ENCODE data around the gene HNF1A. TPM values are rescaled to one million over a fixed set of nuclear protein-coding genes. Genes with fewer than 3 reads are reported as not detected.

HNF1A gene
- total and polyA plus RNA-seq, 8 donors, result 0.89 to 14.5 (median 6.0) TPM

DNA sequence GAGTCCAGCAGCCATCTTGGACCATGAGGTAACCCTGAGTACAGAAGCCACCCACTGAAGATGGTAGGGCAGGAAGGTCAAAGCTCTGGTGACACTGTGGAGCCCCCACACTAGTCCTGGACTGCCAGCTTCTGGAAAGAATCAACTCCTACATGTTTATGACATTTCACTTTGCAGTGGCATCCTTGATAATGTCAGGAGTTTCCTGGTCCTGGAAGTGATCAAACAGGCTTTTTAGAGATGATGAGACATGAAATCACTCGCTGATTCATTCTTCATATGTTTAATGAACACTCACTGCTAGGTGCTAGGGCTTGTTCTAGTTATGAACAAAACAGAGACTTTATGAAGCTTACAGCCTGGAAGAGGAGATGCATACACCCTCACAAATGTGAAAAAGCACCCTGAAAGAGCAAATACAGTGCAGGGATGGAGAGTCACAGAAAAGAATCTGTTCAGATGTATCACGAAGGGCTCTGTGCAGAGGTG, 15.8 kb upstream of the HNF1A start:
- peaks cover 0 to 6% (median 0%) of the 10 kb centered on the region in 4 donors for H3K4me1 ChIP-seq
- no peak for DNase-seq
- WGBS, 5 donors, result 48 to 75% (median 59%) methylated on average over 2 of the region's 2 CpGs

DNA sequence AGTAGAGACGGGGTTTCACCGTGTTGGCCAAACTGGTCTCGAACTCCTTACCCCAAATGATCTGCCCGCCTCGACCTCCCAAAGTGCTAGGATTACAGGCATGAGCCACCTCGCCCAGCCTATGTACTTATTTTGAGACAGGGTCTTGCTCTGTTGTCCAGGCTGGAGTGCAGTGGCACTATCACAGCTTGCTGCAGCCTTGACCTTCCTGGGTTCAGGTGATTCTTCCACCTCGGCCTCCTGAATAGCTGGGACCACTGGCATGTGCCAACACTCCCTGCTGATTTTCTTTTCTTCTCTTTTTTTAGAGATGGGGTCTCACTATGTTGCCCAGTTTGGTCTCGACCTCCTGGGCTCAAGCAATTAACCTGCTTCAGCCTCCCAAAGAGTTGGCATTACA, 14.0 kb upstream of the HNF1A start:
- Histone ChIP-seq H3K9me3 (no peaks in the 10 kb centered on the region), H3K4me3 (no peak overlapping the region), H3K4me1 (peaks cover 0 to 5% (median 0%) of the 10 kb centered on the region in 4 donors), H3K27ac (no peak overlapping the region), H3K36me3 (peaks cover 6 to 19% (median 13%) of the 10 kb centered on the region in 4 donors), H3K27me3 (no peaks in the 10 kb centered on the region)
- no peak for DNase-seq
- TF ChIP-seq POLR2AphosphoS5 (IDR thresholded peaks at IDR 0.05), result no peak
- no peak for TF ChIP-seq EP300 (IDR thresholded peaks at IDR 0.05)
- TF ChIP-seq CTCF (IDR thresholded peaks at IDR 0.05), result no peak
- peak in 1 of 4 donors; percentile 6 for TF ChIP-seq POLR2A (IDR thresholded peaks at IDR 0.05)
- intact Hi-C loops (cut with DNase I; ENCODE audit: low total_unique reads), result no loop called here
- WGBS, 5 donors, result 67 to 83% (median 75%) methylated on average over 8 of the region's 8 CpGs

More for the DNA sequence above, 15.8 kb upstream of the HNF1A start:
- Histone ChIP-seq H3K27ac (peak overlapping the region in 1 of 5 donors; percentile 23), H3K36me3 (peaks cover 0 to 2% (median 0%) of the 10 kb centered on the region in 4 donors), H3K27me3 (no peaks in the 10 kb centered on the region), H3K9me3 (no peaks in the 10 kb centered on the region), H3K4me3 (no peak overlapping the region)
- intact Hi-C loops (cut with DNase I; ENCODE audit: low total_unique reads), result no loop called here
- TF ChIP-seq POLR2A (IDR thresholded peaks at IDR 0.05), result no peak
- TF ChIP-seq POLR2AphosphoS5 (IDR thresholded peaks at IDR 0.05), result no peak
- no peak for TF ChIP-seq CTCF (IDR thresholded peaks at IDR 0.05)
- no peak for TF ChIP-seq EP300 (IDR thresholded peaks at IDR 0.05)

- DNase-seq, result peak in 1 of 2 donors; percentile 68
- Histone ChIP-seq H3K27ac (peak overlapping the region in 1 of 5 donors; percentile 54), H3K27me3 (no peaks in the 10 kb centered on the region), H3K4me1 (no peaks in the 10 kb centered on the region), H3K4me3 (no peak overlapping the region), H3K36me3 (peaks cover 6 to 33% (median 19%) of the 10 kb centered on the region in 4 donors), H3K9me3 (no peaks in the 10 kb centered on the region)
- WGBS, 5 donors, result 37 to 61% (median 42%) methylated on average over 13 of the region's 13 CpGs
- no peak for TF ChIP-seq POLR2AphosphoS5 (IDR thresholded peaks at IDR 0.05)
- intact Hi-C loops (cut with DNase I; ENCODE audit: low total_unique reads), result no loop called here
Observed at GRCh38 chr12:120965534-120966091, 12.7 kb upstream of the HNF1A start.

DNA sequence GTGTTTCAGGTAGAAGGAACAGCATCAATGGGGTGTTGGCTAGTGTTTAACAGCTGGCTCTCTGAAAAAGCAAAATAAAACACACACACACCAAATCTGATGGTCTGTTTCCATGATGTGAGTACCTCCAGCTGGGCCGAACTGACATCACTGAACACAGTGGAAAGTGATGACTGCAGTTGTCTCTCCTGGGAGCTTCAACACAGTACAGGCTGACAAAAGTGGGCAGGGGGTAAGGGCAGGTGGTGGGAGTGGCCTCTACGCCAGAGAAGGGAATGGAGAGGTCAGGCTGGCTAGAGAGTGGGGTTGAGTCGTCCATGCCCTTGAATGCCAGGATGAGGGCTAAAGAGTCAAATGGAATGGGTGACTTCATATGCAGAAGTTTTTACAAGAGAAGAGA, 8.0 kb upstream of the HNF1A start:
- Histone ChIP-seq H3K36me3 (peaks cover 14 to 56% (median 29%) of the 10 kb centered on the region in 4 donors), H3K9me3 (no peaks in the 10 kb centered on the region), H3K4me1 (peaks cover 26 to 33% (median 33%) of the 10 kb centered on the region in 4 donors), H3K27me3 (no peaks in the 10 kb centered on the region), H3K27ac (no peak overlapping the region), H3K4me3 (no peak overlapping the region)
- intact Hi-C loops (cut with DNase I; ENCODE audit: low total_unique reads), result no loop called here
- TF ChIP-seq EP300 (IDR thresholded peaks at IDR 0.05) (no peak), POLR2A (IDR thresholded peaks at IDR 0.05) (no peak), POLR2AphosphoS5 (IDR thresholded peaks at IDR 0.05) (no peak), CTCF (IDR thresholded peaks at IDR 0.05) (no peak)
- DNase-seq, result no peak
- 67 to 78% (median 72%) methylated on average over 3 of the region's 3 CpGs for WGBS, 5 donors
